Renal cortex interstitium (tissue), 11 donors: ENCODE measurements around the gene PSMD4. TPM values are rescaled to one million over a fixed set of nuclear protein-coding genes. Genes with fewer than 3 reads are reported as not detected.

Source experiments
- DNase-seq, 11 donors: peaks; one replicate each; pipeline ENCODE4 v3.0.0-alpha.2; 2013; ENCODE audit warnings: low read depth in 9 of 11, low spot score in 4 of 11; ENCODE audit errors: extremely low read depth in 1 of 11
- polyA plus RNA-seq, 3 donors: library from polyadenylated mRNA; unstranded; fragments of 120-200 nt; gene quantifications; one replicate each; pipeline ENCODE4 v1.2.1, GENCODE V29; 2013; ENCODE audit not compliant: insufficient read length in 3 of 3

Gene PSMD4
- polyA plus RNA-seq, 3 donors, result 160 to 185 (median 174) TPM

GRCh38 chr1:151287767-151288500, 33.4 kb downstream of the PSMD4 start:
- DNase-seq, result no peak

DNA sequence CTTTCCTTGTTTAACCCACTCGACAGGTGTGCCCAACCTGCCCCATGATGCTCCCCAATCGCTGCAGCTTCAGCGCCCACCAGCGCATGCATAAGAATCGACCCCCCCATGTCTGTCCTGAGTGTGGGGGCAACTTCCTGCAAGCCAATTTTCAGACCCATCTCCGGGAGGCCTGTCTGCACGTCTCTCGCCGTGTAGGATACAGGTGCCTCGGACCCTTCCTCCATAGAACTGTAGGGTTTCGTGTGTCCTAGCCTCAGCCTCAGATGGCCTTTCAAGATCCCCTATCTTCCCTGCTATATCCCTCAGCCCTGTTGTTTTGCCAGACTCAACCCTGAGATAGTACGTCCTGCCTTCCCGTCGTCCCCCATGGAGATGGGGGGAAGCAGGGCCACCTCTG, 34.0 kb downstream of the PSMD4 start:
- no peak for DNase-seq

DNA sequence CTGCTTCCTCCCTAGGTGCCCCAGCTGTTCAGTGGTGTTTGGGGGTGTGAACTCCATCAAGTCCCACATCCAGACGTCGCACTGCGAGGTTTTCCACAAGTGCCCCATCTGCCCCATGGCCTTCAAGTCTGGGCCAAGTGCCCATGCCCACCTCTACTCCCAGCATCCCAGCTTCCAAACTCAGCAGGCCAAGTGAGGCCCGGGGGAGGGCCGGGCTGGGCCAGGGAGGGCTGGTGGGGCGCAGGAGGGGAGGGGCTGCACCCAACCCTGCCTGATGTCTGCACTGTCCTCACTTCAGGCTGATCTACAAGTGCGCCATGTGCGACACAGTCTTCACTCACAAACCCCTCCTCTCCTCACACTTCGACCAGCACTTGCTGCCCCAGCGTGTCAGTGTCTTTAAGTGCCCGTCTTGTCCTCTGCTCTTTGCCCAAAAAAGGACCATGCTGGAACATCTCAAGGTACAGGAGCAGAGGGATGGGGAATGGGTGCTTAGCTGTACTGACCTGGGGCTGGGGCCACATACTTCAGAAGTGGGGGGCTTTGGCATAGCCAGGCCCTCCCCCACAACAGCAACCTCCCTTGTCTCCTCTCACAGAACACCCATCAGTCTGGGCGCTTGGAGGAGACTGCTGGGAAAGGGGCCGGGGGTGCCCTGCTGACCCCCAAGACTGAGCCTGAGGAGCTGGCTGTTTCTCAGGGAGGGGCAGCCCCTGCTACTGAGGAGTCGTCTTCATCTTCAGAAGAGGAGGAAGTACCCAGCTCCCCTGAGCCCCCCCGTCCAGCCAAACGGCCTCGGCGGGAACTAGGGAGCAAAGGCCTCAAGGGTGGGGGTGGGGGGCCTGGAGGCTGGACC, 34.8 kb downstream of the PSMD4 start:
- DNase-seq, result no peak

DNA sequence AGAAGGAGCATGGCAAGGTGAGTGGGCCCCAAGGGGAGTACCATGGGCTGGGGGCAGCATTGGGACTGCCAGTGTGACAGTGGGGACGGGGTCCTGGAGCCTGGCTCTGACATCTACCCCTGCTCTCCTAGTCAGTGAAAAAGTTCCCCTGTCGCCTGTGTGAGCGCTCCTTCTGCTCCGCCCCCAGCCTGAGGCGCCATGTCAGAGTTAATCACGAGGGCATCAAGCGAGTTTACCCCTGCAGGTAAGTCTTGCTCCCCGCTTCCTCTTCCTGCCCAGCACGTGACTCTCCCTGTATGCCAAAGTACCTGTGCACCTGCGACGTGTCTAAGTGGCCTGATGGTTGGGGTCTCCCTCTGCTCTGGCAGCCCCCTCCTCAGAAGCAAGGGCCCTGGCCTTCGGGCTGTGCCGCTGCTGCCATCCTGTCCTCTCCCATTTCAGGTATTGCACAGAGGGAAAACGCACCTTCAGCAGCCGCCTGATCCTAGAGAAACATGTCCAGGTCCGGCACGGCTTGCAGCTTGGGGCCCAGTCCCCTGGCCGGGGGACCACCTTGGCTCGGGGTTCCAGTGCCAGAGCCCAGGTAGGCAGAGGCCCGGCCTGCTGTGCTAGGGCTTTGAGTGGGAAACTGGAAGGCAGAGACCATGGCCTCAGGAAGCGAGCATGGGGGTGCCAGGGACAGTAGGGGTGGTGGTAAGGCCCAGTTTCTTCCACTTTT, 35.6 kb downstream of the PSMD4 start:
- DNase-seq, result no peak

- DNase-seq, result no peak
Measured at GRCh38 chr1:151290709-151291303, 36.3 kb downstream of the PSMD4 start.

DNA sequence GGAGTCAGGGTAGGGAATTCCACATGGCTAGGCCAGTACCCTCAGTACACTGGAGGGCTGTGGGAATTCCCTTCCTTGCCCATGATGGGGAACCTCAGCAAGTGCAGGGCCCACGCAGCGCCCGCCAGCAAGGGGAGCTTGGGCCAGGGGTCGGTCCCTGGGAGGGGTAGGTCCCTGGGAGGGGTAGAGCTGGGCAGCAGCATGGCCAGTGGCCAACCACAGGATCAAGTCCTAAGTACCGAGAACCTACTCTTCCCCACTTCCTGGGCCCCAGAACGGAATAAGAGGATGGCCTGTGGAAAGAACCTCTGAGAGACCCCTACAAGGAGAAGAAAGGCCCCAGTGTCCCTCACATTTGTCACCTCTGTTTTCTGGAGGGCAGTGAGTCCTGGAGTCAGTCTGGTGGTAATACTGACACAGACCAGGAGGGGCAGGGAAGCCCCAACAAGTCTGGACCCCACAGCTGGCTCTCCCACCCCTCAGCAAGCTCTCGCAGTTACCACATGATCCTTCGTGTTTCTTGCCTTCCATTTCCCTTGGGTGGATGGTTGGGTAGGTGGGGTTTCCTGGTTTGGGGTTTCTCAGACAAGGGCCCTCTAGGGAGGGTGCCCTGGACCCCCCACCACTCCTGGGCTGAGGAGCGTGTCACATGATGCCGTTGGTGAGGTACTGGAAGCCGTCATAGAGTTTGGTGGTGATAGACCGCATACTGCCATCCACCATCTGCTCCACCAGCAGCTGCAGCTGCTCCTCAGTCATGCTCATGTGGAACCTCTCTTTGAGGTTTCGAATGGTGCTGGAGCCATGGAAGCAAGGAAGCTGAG, 37.9 kb downstream of the PSMD4 start:
- DNase-seq, result no peak

DNA sequence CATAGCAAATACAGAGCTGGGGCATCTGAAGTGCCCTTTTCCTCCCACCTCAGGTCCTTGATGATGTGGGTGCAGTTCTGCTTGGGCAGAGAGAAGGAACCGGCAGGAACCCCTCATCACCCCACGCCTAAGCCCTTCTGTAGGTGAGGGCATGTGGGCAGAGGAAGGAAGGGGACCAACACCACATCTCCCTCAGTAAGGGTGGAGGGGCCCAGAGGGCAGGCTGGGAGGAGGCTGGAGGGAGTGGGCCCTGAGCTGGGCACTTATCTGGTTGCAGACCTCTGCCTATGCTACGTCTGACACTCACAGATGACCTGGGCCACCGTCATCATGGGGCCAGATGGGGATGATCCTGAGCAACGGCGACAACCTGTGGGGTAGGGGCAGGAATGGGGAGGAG, 38.6 kb downstream of the PSMD4 start:
- DNase-seq, result no peak

DNA sequence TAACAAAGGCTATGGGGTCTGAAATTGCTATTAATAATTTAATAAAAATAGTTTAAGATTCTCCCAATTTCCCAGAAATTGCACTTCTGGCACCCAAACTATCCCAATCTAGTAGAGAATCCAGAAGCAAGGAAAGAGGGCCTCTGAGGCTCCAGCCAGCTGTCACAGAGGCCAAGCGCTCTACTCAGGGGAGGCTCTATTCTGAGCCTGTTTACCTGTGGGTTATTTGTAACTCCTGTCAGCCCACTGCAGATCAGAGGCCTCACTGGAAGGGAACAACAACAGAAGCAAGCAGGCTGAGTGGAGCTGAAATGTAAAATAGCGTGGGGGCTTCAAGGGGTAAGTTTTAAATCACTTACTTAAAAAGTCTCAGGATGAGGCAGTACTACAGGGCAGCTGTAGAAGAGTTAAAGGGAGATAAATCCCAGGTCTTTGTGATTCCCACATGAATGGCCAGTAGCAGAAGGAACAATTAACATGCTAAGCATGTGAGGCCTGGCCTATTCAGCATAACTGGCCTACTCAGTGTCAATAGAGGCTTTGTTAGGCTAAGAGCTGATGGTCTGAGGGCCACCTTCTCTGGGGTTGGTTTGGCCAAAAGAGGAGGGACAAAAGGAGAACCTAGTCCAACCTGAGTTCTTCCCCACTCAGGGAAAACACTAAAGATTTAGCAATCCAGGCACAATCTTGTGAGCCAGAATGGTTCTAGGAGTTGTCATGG, 40.4 kb downstream of the PSMD4 start:
- no peak for DNase-seq

DNA sequence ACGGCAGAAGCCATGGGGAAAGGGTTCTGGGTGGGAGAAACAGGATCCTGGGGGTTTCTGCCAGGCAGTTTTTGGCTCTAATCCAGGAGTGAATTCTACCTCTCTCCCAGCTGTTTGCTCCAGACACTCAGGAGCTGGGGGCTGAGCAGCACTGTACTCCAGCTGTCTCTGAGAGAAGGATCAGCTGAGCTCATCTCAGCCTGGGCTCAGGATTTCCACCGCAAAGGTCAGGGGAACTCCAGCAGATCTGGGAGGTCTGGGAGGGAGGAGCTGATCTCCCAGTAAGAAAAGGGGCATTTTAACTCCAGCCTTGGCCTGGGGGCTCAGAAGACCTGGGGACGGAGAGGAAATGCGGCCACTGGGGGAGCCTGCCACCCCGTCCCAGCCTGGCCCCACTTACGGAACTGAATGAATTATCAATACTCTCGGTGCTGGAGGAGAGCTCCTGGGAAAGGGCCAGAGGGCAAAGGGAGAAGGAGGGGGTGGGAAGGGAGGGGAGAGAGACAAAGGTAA, 55.3 kb downstream of the PSMD4 start:
- no peak for DNase-seq

DNA sequence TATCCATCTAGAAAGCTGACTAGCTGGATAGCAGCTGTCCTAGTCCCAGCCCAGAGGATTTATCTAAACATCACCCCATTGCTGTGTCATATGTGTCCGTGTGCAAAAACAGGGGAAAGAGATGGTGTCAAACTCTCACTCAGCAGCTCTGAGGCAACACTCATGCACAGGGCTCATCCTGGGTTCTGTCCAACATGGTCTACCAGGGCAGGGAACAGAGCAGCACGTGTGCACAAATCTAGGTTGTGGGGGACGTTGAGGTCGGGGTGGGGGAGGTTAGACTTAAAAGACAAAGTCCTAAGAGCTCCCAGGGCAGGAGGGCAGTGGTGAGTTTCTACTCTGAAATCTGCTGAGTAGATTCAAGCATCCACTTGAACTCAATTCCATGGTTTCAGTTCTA, 56.5 kb downstream of the PSMD4 start:
- no peak for DNase-seq

- no peak for DNase-seq
Measured at GRCh38 chr1:151311589-151312331, 57.2 kb downstream of the PSMD4 start.

DNA sequence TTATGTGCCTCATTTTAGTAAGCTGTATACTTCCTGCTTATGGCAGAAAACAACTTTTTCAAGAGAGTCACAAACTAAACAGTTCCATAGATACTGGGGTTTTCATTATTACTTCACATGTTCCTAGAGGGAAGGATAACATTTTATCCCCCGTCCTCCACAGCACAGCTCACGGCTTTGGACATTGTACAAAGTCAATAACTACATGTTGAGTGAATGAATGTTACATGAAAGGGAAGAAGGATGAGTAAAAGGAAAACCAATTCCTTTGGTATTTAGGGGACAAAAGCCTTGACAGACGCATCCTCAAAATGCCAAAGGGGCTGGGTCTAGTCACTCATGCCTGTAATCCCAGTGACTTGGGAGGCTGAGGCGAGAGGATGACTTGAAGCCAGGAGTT, 57.9 kb downstream of the PSMD4 start:
- no peak for DNase-seq

GRCh38 chr1:151312826-151313225, 58.3 kb downstream of the PSMD4 start:
- no peak for DNase-seq

DNA sequence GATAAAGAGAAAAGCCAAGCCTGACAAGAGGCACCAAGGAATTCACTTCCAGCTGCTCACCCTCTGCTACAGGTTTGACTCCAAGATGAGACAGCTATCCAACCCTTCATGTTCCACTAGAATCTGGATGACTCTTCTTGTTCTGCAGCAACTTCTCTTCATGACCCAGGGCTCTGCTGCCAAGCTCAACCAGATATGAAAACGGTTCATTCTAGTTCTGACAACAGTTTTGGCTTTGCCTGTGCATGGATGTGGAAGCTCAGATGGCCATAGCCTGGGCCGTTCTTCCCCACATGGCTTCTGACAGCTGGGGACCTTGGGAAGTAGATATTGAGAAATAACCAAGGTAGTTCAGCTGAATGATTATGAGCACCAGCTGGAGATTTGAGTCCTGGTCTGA, 59.0 kb downstream of the PSMD4 start:
- no peak for DNase-seq

GRCh38 chr1:151314137-151314875, 59.8 kb downstream of the PSMD4 start:
- no peak for DNase-seq

GRCh38 chr1:151315565-151316235, 61.2 kb downstream of the PSMD4 start:
- DNase-seq, result no peak
